HT1080 (cell line): Measurements from ENCODE around the gene SHC4. TPM values are rescaled to one million over a fixed set of nuclear protein-coding genes. Genes with fewer than 3 reads are reported as not detected.

Source experiments
- DNase-seq: peaks from one replicate; pipeline ENCODE4 v3.0.0-alpha.2; 2015; ENCODE audit warnings: low read depth
- total RNA-seq: library from RNA; depleted of rRNA; stranded (reverse); fragments of >200 nt; shearing (Covaris generic); gene quantifications from 2 replicates; pipeline ENCODE4 v1.2.3, GENCODE V29; 2014

Gene SHC4
- total RNA-seq, 1 experiment from 2014 or later = 2.0 TPM

- DNase-seq = no peak
Observed at GRCh38 chr15:48888836-48889235, 74.9 kb downstream of the SHC4 start.

GRCh38 chr15:48888191-48888590 lies 75.5 kb downstream of the SHC4 start:
- DNase-seq = no peak

GRCh38 chr15:48887144-48887543 lies 76.6 kb downstream of the SHC4 start:
- no peak for DNase-seq

- no peak for DNase-seq
Observed at GRCh38 chr15:48883699-48884098, 80.0 kb downstream of the SHC4 start.

GRCh38 chr15:48880070-48880634 lies 83.6 kb downstream of the SHC4 start:
- no peak for DNase-seq

GRCh38 chr15:48877630-48878595 lies 85.8 kb downstream of the SHC4 start, which contains the start of gene EID1:
TSS of gene EID1 (plus strand) at chr15:48878134. CDS start at chr15:48878177, 43 bp downstream.
- DNase-seq = peak; percentile 92

- DNase-seq = no peak
Observed at GRCh38 chr15:48876057-48876456, 87.7 kb downstream of the SHC4 start.

GRCh38 chr15:48875241-48875960 lies 88.3 kb downstream of the SHC4 start:
- DNase-seq = no peak

GRCh38 chr15:48872632-48873031 lies 91.1 kb downstream of the SHC4 start:
- DNase-seq = no peak

GRCh38 chr15:48871542-48871941 lies 92.2 kb downstream of the SHC4 start:
- DNase-seq = no peak

- no peak for DNase-seq
Observed at GRCh38 chr15:48869966-48870365, 93.8 kb downstream of the SHC4 start.

- peak; percentile 80 for DNase-seq
Observed at GRCh38 chr15:48868536-48868935, 95.2 kb downstream of the SHC4 start.

GRCh38 chr15:48868023-48868422 lies 95.7 kb downstream of the SHC4 start:
- DNase-seq = no peak

GRCh38 chr15:48866141-48866563 lies 97.6 kb downstream of the SHC4 start:
- DNase-seq = peak; percentile 64

GRCh38 chr15:48865370-48866079 lies 98.2 kb downstream of the SHC4 start:
- peak; percentile 72 for DNase-seq

GRCh38 chr15:48862705-48863104 lies 101.0 kb downstream of the SHC4 start:
- no peak for DNase-seq

GRCh38 chr15:48861813-48862431 lies 101.8 kb downstream of the SHC4 start:
- peak; percentile 38 for DNase-seq

- no peak for DNase-seq
Observed at GRCh38 chr15:48859426-48859825, 104.3 kb downstream of the SHC4 start.

- DNase-seq = peak; percentile 53
Observed at GRCh38 chr15:48858401-48858800, 105.3 kb downstream of the SHC4 start.

GRCh38 chr15:48856942-48857341 lies 106.8 kb downstream of the SHC4 start:
- DNase-seq = no peak
